HUES48 (cell line): ENCODE results near the gene GPT2.
"Not testable (repeated sequence)": the region's sequence is repeated elsewhere in the genome, so short reads cannot be mapped to it uniquely, and the experiment has no call there.

Source experiments
- H3K27ac ChIP-seq: one replicate; pipeline ENCODE4 v1.7.0; 2013; ENCODE audit warnings: low read depth, low read length, inconsistent platforms
- H3K27me3 ChIP-seq: 2 replicates; pipeline ENCODE4 v1.6.1; 2013; ENCODE audit warnings: mild to moderate bottlenecking, low read length; ENCODE audit not compliant: control insufficient read depth, insufficient read depth
- H3K36me3 ChIP-seq: 2 replicates; pipeline ENCODE4 v1.6.1; 2013; ENCODE audit warnings: low read length; ENCODE audit not compliant: control insufficient read depth, insufficient read depth
- H3K4me1 ChIP-seq: 2 replicates; pipeline ENCODE4 v1.6.1; 2013; ENCODE audit warnings: mild to moderate bottlenecking, low read length; ENCODE audit not compliant: control insufficient read depth, insufficient read depth
- H3K4me3 ChIP-seq: 2 replicates; pipeline ENCODE4 v1.5.1; 2013; ENCODE audit warnings: mild to moderate bottlenecking, low read depth, low read length
- H3K9ac ChIP-seq: 2 replicates; pipeline ENCODE4 v1.6.1; 2013; ENCODE audit warnings: mild to moderate bottlenecking, low read depth, low read length, moderate library complexity
- H3K9me3 ChIP-seq: 2 replicates; pipeline ENCODE4 v1.6.1; 2013; ENCODE audit warnings: low read length; ENCODE audit not compliant: control insufficient read depth, insufficient read depth

GPT2 gene

GRCh38 chr16:46928811-46929210 is 44.6 kb downstream of the GPT2 start:
- Histone ChIP-seq H3K4me1 (no peaks in the 10 kb centered on the region), H3K27me3 (no peaks in the 10 kb centered on the region), H3K9ac (no peak overlapping the region), H3K9me3 (no peaks in the 10 kb centered on the region), H3K4me3 (no peak overlapping the region), H3K36me3 (peaks cover 64% of the 10 kb centered on the region), H3K27ac (no peak overlapping the region)

GRCh38 chr16:46929378-46930332 is 45.5 kb downstream of the GPT2 start:
- H3K27ac ChIP-seq: no peak overlapping the region
- no peak overlapping the region for H3K9ac ChIP-seq
- H3K27me3 ChIP-seq: no peaks in the 10 kb centered on the region
- H3K4me3 ChIP-seq: no peak overlapping the region
- peaks cover 55% of the 10 kb centered on the region for H3K36me3 ChIP-seq
- no peaks in the 10 kb centered on the region for H3K4me1 ChIP-seq
- H3K9me3 ChIP-seq: no peaks in the 10 kb centered on the region

GRCh38 chr16:46930861-46931260 is 46.7 kb downstream of the GPT2 start:
- Histone ChIP-seq H3K27ac (no peak overlapping the region), H3K27me3 (no peaks in the 10 kb centered on the region), H3K9ac (no peak overlapping the region), H3K36me3 (peaks cover 48% of the 10 kb centered on the region), H3K4me3 (no peak overlapping the region), H3K4me1 (no peaks in the 10 kb centered on the region), H3K9me3 (no peaks in the 10 kb centered on the region)

- no peaks in the 10 kb centered on the region for H3K4me1 ChIP-seq
- H3K27me3 ChIP-seq: no peaks in the 10 kb centered on the region
- no peak overlapping the region for H3K9ac ChIP-seq
- no peaks in the 10 kb centered on the region for H3K9me3 ChIP-seq
- no peak overlapping the region for H3K27ac ChIP-seq
- peaks cover 31% of the 10 kb centered on the region for H3K36me3 ChIP-seq
- no peak overlapping the region for H3K4me3 ChIP-seq
Measured at GRCh38 chr16:46932802-46933201, 48.6 kb downstream of the GPT2 start.

GRCh38 chr16:46937536-46937935 is 53.4 kb downstream of the GPT2 start:
- no peak overlapping the region for H3K4me3 ChIP-seq
- no peak overlapping the region for H3K27ac ChIP-seq
- no peak overlapping the region for H3K9ac ChIP-seq
- H3K4me1 ChIP-seq: no peaks in the 10 kb centered on the region
- H3K9me3 ChIP-seq: no peaks in the 10 kb centered on the region
- no peaks in the 10 kb centered on the region for H3K36me3 ChIP-seq
- H3K27me3 ChIP-seq: no peaks in the 10 kb centered on the region

GRCh38 chr16:46944713-46945112 is 60.6 kb downstream of the GPT2 start:
- H3K9ac ChIP-seq, H3K9me3 ChIP-seq, H3K4me3 ChIP-seq, H3K27me3 ChIP-seq, H3K4me1 ChIP-seq, H3K27ac ChIP-seq, H3K36me3 ChIP-seq: not testable (repeated sequence)

- H3K9ac ChIP-seq: no peak overlapping the region
- no peaks in the 10 kb centered on the region for H3K36me3 ChIP-seq
- no peaks in the 10 kb centered on the region for H3K4me1 ChIP-seq
- no peaks in the 10 kb centered on the region for H3K27me3 ChIP-seq
- H3K4me3 ChIP-seq: no peak overlapping the region
- no peaks in the 10 kb centered on the region for H3K9me3 ChIP-seq
- H3K27ac ChIP-seq: no peak overlapping the region
Measured at GRCh38 chr16:46947900-46948547, 63.9 kb downstream of the GPT2 start.

DNA sequence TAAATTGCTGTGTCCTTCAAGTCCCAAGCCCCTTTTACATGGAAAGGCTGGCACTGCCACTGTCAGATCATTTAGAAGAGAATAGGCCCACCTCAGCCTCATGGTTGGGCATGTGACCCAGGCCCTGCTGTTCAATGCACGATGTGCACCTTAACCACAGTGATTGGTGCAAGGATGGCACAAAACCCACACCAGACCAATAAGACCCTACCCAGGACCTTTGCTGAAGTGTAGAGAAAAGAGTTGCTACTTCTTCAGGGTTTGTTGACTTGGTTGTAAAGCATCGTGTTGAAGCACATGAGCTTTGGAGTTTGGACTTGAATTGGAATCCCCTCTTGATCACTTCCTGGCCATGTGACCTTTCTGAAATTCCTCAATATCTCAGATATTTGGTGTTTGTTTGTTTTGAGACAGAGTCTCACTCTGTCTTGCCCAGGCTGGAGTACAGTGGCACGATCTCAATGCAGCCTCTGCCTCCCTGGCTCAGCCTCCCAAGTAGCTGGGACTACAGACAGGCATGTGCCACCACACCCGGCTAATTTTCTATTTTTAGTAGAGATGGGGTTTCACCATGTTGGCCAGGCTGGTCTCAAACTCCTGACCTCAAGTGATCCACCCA is 64.5 kb downstream of the GPT2 start:
- H3K9ac ChIP-seq: no peak overlapping the region
- H3K9me3 ChIP-seq: no peaks in the 10 kb centered on the region
- no peaks in the 10 kb centered on the region for H3K4me1 ChIP-seq
- no peaks in the 10 kb centered on the region for H3K36me3 ChIP-seq
- H3K27ac ChIP-seq: no peak overlapping the region
- H3K27me3 ChIP-seq: no peaks in the 10 kb centered on the region
- H3K4me3 ChIP-seq: no peak overlapping the region

DNA sequence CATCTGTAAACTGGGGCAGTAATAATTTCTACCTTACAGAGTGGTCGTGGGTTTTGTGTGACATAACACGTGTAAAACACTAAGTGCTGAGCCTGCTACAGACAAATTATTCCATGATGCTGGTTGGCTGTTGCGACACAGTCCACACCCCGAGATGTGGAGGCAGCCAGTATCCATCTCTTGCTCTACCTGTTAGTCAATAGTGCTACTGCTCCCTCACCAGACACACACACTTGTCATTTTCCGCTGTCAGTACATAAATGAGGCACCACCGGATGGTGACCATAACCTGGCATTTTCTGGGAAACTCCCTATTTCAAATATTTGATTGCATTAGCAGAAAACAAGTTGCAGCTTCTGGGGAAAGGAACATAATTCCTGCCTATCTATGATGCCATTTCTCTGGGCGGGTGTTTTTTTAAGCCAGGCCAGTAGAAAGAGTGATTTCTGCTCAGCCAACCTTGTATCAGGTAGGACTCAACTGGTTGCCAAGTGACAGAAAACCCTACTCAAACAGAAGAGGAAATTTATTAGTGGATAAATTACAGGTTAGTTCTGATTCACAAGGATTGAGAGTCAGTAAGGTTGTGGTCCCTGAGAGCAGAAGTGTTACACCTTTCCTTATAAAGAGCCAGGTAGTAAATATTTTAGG is 65.2 kb downstream of the GPT2 start:
- H3K9ac ChIP-seq: no peak overlapping the region
- no peak overlapping the region for H3K4me3 ChIP-seq
- no peaks in the 10 kb centered on the region for H3K9me3 ChIP-seq
- H3K27ac ChIP-seq: no peak overlapping the region
- H3K27me3 ChIP-seq: no peaks in the 10 kb centered on the region
- H3K36me3 ChIP-seq: peaks cover 1% of the 10 kb centered on the region; the same call in 1 of the 2 replicates
- H3K4me1 ChIP-seq: no peaks in the 10 kb centered on the region

- H3K4me1 ChIP-seq: no peaks in the 10 kb centered on the region
- peaks cover 8% of the 10 kb centered on the region for H3K36me3 ChIP-seq
- no peak overlapping the region for H3K9ac ChIP-seq
- no peak overlapping the region for H3K27ac ChIP-seq
- H3K27me3 ChIP-seq: no peaks in the 10 kb centered on the region
- H3K4me3 ChIP-seq: no peak overlapping the region
- no peaks in the 10 kb centered on the region for H3K9me3 ChIP-seq
Measured at GRCh38 chr16:46950009-46950408, 65.8 kb downstream of the GPT2 start.
